GM11168 (cell line): Measurements from ENCODE around the gene MAPK6.
"Not testable (repeated sequence)": the region's sequence is repeated elsewhere in the genome, so short reads cannot be mapped to it uniquely, and the experiment has no call there.

ENCODE experiments used
- in situ Hi-C: fragments of 300-500 bp; cut with MboI; formaldehyde crosslinking; loops from one replicate; pipeline ENCODE4 v1.12.0; 2022; ENCODE audit warnings: low sequenced_read_pairs; ENCODE audit not compliant: unreplicated experiment

The MAPK6 gene

GRCh38 chr15:52039925-52040781, 21.1 kb downstream of the MAPK6 start:
- in situ Hi-C loops: no loop called here

GRCh38 chr15:52042051-52042851, 23.2 kb downstream of the MAPK6 start:
- in situ Hi-C loops: no loop called here

GRCh38 chr15:52045795-52046298, 26.8 kb downstream of the MAPK6 start:
- in situ Hi-C loops: not testable (repeated sequence)

GRCh38 chr15:52046552-52046951, 27.5 kb downstream of the MAPK6 start:
- in situ Hi-C loops: not testable (repeated sequence)

- in situ Hi-C loops: no loop called here
These were observed 31.4 kb downstream of the MAPK6 start for GRCh38 chr15:52050416-52050815.

GRCh38 chr15:52052066-52052935, 33.3 kb downstream of the MAPK6 start:
- in situ Hi-C loops: no loop called here

GRCh38 chr15:52054381-52054780, 35.4 kb downstream of the MAPK6 start:
- in situ Hi-C loops: no loop called here

GRCh38 chr15:52054858-52055257, 35.8 kb downstream of the MAPK6 start:
- in situ Hi-C loops: not testable (repeated sequence)

- in situ Hi-C loops: no loop called here
These were observed 37.0 kb downstream of the MAPK6 start for GRCh38 chr15:52056001-52056400.

GRCh38 chr15:52056496-52056895, 37.5 kb downstream of the MAPK6 start:
- in situ Hi-C loops: no loop called here

GRCh38 chr15:52057996-52058395, 39.0 kb downstream of the MAPK6 start:
- in situ Hi-C loops: no loop called here

- in situ Hi-C loops: no loop called here
These were observed 41.5 kb downstream of the MAPK6 start for GRCh38 chr15:52060501-52060900.

- in situ Hi-C loops: no loop called here
These were observed 48.0 kb downstream of the MAPK6 start for GRCh38 chr15:52066842-52067544.

- in situ Hi-C loops: no loop called here
These were observed 48.5 kb downstream of the MAPK6 start for GRCh38 chr15:52067545-52067926.

- in situ Hi-C loops: no loop called here
These were observed 49.1 kb downstream of the MAPK6 start for GRCh38 chr15:52068004-52068615.

GRCh38 chr15:52069559-52069958, 50.5 kb downstream of the MAPK6 start:
- in situ Hi-C loops: no loop called here

GRCh38 chr15:52071570-52071969, 52.6 kb downstream of the MAPK6 start:
- in situ Hi-C loops: loop anchor here (10.0 kb wide), 1 partner anchor 87 kb away; no protein-coding TSS in a partner anchor

GRCh38 chr15:52076889-52077781, 58.1 kb downstream of the MAPK6 start:
- in situ Hi-C loops: loop anchor here (10.0 kb wide), 1 partner anchor 92 kb away; no protein-coding TSS in a partner anchor
